ENCODE measurements around the gene SBSN. TPM values are rescaled to one million over a fixed set of nuclear protein-coding genes. Genes with fewer than 3 reads are reported as not detected.

The SBSN gene
- total and polyA plus RNA-seq, 2 experiments from 2014 or later = 0.19 TPM; not detected in 1

DNA sequence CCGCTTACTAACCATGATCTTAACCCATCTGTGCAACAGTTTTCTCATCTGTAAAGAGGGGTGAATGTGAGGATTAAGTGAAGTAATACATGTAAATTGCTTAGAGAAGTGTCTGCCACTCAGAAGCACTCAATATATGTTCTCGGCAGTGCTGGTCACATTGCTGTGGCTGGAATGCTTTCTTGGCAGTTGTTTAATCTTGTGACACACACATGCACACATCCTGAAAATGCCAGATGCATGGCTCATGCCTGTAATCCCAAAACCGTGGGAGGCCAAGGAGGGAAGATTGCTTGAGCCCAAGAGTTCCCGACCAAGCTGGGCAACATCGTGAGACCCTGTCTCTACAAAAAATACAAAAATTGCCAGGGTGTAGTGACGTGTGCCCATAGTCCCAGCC is 9.8 kb downstream of the SBSN start:
- no peaks in the 10 kb centered on the region for H3K36me3 ChIP-seq (replicated peaks; ENCODE audit: insufficient read depth, low read depth)
- 66% methylated on average over 6 of the region's 6 CpGs for WGBS (ENCODE audit: low lambda C conversion rate, missing lambda C conversion rate)
- no peak overlapping the region for H2AFZ ChIP-seq
- H3K4me1 ChIP-seq (ENCODE audit: insufficient read depth) = no peaks in the 10 kb centered on the region
- H3K27me3 ChIP-seq = no peaks in the 10 kb centered on the region
- no peak overlapping the region for H3K4me3 ChIP-seq
- H3K27ac ChIP-seq = no peak overlapping the region
- no peak overlapping the region for H3K4me2 ChIP-seq
- no peaks in the 10 kb centered on the region for H4K20me1 ChIP-seq (ENCODE audit: insufficient read depth, poor library complexity, severe bottlenecking)
- TF ChIP-seq, protein P1, sequence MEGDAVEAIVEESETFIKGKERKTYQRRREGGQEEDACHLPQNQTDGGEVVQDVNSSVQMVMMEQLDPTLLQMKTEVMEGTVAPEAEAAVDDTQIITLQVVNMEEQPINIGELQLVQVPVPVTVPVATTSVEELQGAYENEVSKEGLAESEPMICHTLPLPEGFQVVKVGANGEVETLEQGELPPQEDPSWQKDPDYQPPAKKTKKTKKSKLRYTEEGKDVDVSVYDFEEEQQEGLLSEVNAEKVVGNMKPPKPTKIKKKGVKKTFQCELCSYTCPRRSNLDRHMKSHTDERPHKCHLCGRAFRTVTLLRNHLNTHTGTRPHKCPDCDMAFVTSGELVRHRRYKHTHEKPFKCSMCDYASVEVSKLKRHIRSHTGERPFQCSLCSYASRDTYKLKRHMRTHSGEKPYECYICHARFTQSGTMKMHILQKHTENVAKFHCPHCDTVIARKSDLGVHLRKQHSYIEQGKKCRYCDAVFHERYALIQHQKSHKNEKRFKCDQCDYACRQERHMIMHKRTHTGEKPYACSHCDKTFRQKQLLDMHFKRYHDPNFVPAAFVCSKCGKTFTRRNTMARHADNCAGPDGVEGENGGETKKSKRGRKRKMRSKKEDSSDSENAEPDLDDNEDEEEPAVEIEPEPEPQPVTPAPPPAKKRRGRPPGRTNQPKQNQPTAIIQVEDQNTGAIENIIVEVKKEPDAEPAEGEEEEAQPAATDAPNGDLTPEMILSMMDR (IDR thresholded peaks at IDR 0.05; ENCODE audit: poor library complexity) = no peak
- TF ChIP-seq EZH2 (IDR thresholded peaks at IDR 0.05; ENCODE audit: borderline replicate concordance) (no peak), EZH2phosphoT487 (IDR thresholded peaks at IDR 0.05; ENCODE audit: low read depth, severe bottlenecking, unreplicated experiment) (no peak)
- no peaks in the 10 kb centered on the region for H3K79me2 ChIP-seq
- DNase-seq (ENCODE audit: low spot score) = peak; percentile 35
- no peaks in the 10 kb centered on the region for H3K9me2 ChIP-seq (replicated peaks; ENCODE audit: insufficient read depth)
- H3K9me3 ChIP-seq (ENCODE audit: low read depth) = no peaks in the 10 kb centered on the region

DNA sequence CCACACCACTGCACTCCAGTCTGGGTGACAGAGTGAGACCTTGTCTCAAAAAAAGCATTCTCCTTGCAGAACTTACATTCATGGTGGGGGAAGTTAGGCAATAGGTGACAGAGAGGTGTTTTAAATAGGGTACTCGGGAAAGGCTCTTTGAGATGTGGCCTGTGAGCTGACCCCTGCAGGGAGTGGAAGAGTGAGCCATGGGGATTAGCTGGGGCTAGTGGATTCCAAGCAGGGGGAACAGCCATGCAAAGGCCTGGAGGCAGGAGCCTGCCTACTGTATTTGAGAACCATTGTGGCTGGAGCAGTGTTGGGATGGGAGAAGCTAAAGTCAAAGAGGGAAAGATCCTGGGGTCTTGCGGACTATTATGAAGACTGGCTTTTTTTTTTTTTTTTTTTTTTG is 10.8 kb downstream of the SBSN start:
- H3K9me2 ChIP-seq (replicated peaks; ENCODE audit: insufficient read depth) = no peaks in the 10 kb centered on the region
- H4K20me1 ChIP-seq (ENCODE audit: insufficient read depth, poor library complexity, severe bottlenecking) = no peaks in the 10 kb centered on the region
- no peaks in the 10 kb centered on the region for H3K27me3 ChIP-seq
- H3K79me2 ChIP-seq = no peaks in the 10 kb centered on the region
- H3K36me3 ChIP-seq (replicated peaks; ENCODE audit: insufficient read depth, low read depth) = no peaks in the 10 kb centered on the region
- H3K4me3 ChIP-seq = no peak overlapping the region
- H3K9me3 ChIP-seq (ENCODE audit: low read depth) = no peaks in the 10 kb centered on the region
- DNase-seq (ENCODE audit: low spot score) = no peak
- TF ChIP-seq EZH2 (IDR thresholded peaks at IDR 0.05; ENCODE audit: borderline replicate concordance) = no peak
- TF ChIP-seq, protein P1 (IDR thresholded peaks at IDR 0.05; ENCODE audit: poor library complexity) = no peak
- no peak for TF ChIP-seq EZH2phosphoT487 (IDR thresholded peaks at IDR 0.05; ENCODE audit: low read depth, severe bottlenecking, unreplicated experiment)
- H3K4me1 ChIP-seq (ENCODE audit: insufficient read depth) = no peaks in the 10 kb centered on the region
- H3K4me2 ChIP-seq = no peak overlapping the region
- 81% methylated on average over 2 of the region's 2 CpGs for WGBS (ENCODE audit: low lambda C conversion rate, missing lambda C conversion rate)
- no peak overlapping the region for H2AFZ ChIP-seq
- no peak overlapping the region for H3K27ac ChIP-seq

DNA sequence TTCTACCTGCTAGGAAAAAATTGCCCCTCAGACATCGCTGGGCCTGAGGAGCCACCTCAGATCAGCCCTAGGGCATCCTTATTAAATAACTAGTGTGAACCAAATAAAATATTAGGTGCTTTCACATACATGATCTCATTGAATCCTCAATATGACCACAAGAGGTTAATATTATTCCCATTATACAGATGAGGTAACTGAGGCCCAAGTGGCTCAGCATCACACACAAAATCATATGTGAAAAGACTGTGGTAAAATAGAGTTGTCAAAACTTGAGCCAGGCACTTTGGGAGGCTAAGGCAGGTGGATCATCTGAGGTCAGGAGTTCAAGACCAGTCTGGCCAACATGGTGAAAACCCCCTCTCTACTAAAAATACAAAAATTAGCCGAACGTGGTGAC is 11.8 kb downstream of the SBSN start:
- WGBS (ENCODE audit: low lambda C conversion rate, missing lambda C conversion rate) = 90% methylated on average over 3 of the region's 3 CpGs
- no peak overlapping the region for H3K4me2 ChIP-seq
- H3K9me3 ChIP-seq (ENCODE audit: low read depth) = no peaks in the 10 kb centered on the region
- H2AFZ ChIP-seq = no peak overlapping the region
- no peaks in the 10 kb centered on the region for H3K79me2 ChIP-seq
- H3K4me1 ChIP-seq (ENCODE audit: insufficient read depth) = no peaks in the 10 kb centered on the region
- no peak overlapping the region for H3K27ac ChIP-seq
- H3K4me3 ChIP-seq = no peak overlapping the region
- H4K20me1 ChIP-seq (ENCODE audit: insufficient read depth, poor library complexity, severe bottlenecking) = no peaks in the 10 kb centered on the region
- H3K27me3 ChIP-seq = no peaks in the 10 kb centered on the region
- DNase-seq (ENCODE audit: low spot score) = no peak
- H3K9me2 ChIP-seq (replicated peaks; ENCODE audit: insufficient read depth) = no peaks in the 10 kb centered on the region
- no peaks in the 10 kb centered on the region for H3K36me3 ChIP-seq (replicated peaks; ENCODE audit: insufficient read depth, low read depth)
- TF ChIP-seq, protein P1 (IDR thresholded peaks at IDR 0.05; ENCODE audit: poor library complexity) = no peak
- TF ChIP-seq EZH2phosphoT487 (IDR thresholded peaks at IDR 0.05; ENCODE audit: low read depth, severe bottlenecking, unreplicated experiment) (no peak), EZH2 (IDR thresholded peaks at IDR 0.05; ENCODE audit: borderline replicate concordance) (no peak)

All from hepatocyte (in vitro differentiated cells).